Activated T-cell treated with anti-CD3 and anti-CD28 coated beads, Interleukin-2, amount 50 U/mL, for 4 hours (primary cell): Measurements from ENCODE around the gene MAP1S. TPM values are rescaled to one million over a fixed set of nuclear protein-coding genes. Genes with fewer than 3 reads are reported as not detected.
"Not testable (repeated sequence)": the region's sequence is repeated elsewhere in the genome, so short reads cannot be mapped to it uniquely, and the experiment has no call there.

Source experiments
- ATAC-seq, 2 donors: fragments of 200-7000 bp; cut with Tn5 transposase; one replicate each; pipeline ENCODE4 v1.10.0; 2021
- DNase-seq: peaks from one replicate; pipeline ENCODE4 v3.0.0-alpha.2; 2020
- H3K27me3 Mint-ChIP-seq: one replicate; pipeline ENCODE4 v1.8.0; 2021; ENCODE audit warnings: low read depth, mixed read lengths
- H3K36me3 Mint-ChIP-seq: one replicate; pipeline ENCODE4 v1.8.0; 2022; ENCODE audit warnings: mixed read lengths; ENCODE audit not compliant: insufficient read depth
- H3K4me1 Mint-ChIP-seq: one replicate; pipeline ENCODE4 v1.8.0; 2021; ENCODE audit warnings: low read depth, mixed read lengths
- H3K4me3 Mint-ChIP-seq: one replicate; pipeline ENCODE4 v1.8.0; 2021; ENCODE audit warnings: mild to moderate bottlenecking, moderate library complexity, mixed read lengths
- H3K9me3 Mint-ChIP-seq: one replicate; pipeline ENCODE4 v1.8.0; 2021; ENCODE audit warnings: mixed read lengths
- total RNA-seq, 3 donors: library from RNA; stranded (reverse); gene quantifications; one replicate each; pipeline ENCODE4 v1.2.1, GENCODE V29; 2021

The MAP1S gene
- total RNA-seq, 3 donors from 2014 or later, result 75.7 to 81.4 (median 79.3) TPM

GRCh38 chr19:17757125-17757524, 37.8 kb downstream of the MAP1S start:
- ATAC-seq, result no peak
- H3K27me3 Mint-ChIP-seq, result no peaks in the 10 kb centered on the region
- H3K36me3 Mint-ChIP-seq, result peaks cover 25% of the 10 kb centered on the region
- H3K4me3 Mint-ChIP-seq, result no peak overlapping the region
- H3K4me1 Mint-ChIP-seq, result peaks cover 23% of the 10 kb centered on the region
- no peak for DNase-seq
- H3K9me3 Mint-ChIP-seq, result no peaks in the 10 kb centered on the region

- ATAC-seq (no peak), DNase-seq (no peak)
- Mint-ChIP-seq H3K27me3 (no peaks in the 10 kb centered on the region), H3K9me3 (no peaks in the 10 kb centered on the region), H3K4me1 (peaks cover 23% of the 10 kb centered on the region), H3K4me3 (no peak overlapping the region), H3K36me3 (peaks cover 34% of the 10 kb centered on the region)
Measured at GRCh38 chr19:17758515-17758914, 39.2 kb downstream of the MAP1S start.

GRCh38 chr19:17761148-17761547, 41.9 kb downstream of the MAP1S start:
- ATAC-seq (no peak), DNase-seq (no peak)
- Mint-ChIP-seq H3K4me1 (peaks cover 8% of the 10 kb centered on the region), H3K9me3 (no peaks in the 10 kb centered on the region), H3K4me3 (no peak overlapping the region), H3K27me3 (no peaks in the 10 kb centered on the region), H3K36me3 (peaks cover 37% of the 10 kb centered on the region)

- H3K4me1 Mint-ChIP-seq, result peaks cover 6% of the 10 kb centered on the region
- DNase-seq, result no peak
Measured at GRCh38 chr19:17762505-17763229, 43.4 kb downstream of the MAP1S start.

GRCh38 chr19:17764348-17764747, 45.1 kb downstream of the MAP1S start:
- no peak for DNase-seq
- peaks cover 38% of the 10 kb centered on the region for H3K36me3 Mint-ChIP-seq
- no peaks in the 10 kb centered on the region for H3K9me3 Mint-ChIP-seq
- H3K4me1 Mint-ChIP-seq, result peaks cover 6% of the 10 kb centered on the region
- no peak for ATAC-seq
- H3K4me3 Mint-ChIP-seq, result no peak overlapping the region
- H3K27me3 Mint-ChIP-seq, result no peaks in the 10 kb centered on the region

More at GRCh38 chr19:17762505-17763229, 43.4 kb downstream of the MAP1S start:
- ATAC-seq, result no peak
- no peak overlapping the region for H3K4me3 Mint-ChIP-seq
- H3K36me3 Mint-ChIP-seq, result peaks cover 40% of the 10 kb centered on the region
- no peaks in the 10 kb centered on the region for H3K9me3 Mint-ChIP-seq
- no peaks in the 10 kb centered on the region for H3K27me3 Mint-ChIP-seq

- H3K4me1 Mint-ChIP-seq, result peaks cover 6% of the 10 kb centered on the region
- no peaks in the 10 kb centered on the region for H3K27me3 Mint-ChIP-seq
- peaks cover 37% of the 10 kb centered on the region for H3K36me3 Mint-ChIP-seq
- H3K4me3 Mint-ChIP-seq, result no peak overlapping the region
- ATAC-seq (no peak), DNase-seq (no peak)
- H3K9me3 Mint-ChIP-seq, result no peaks in the 10 kb centered on the region
Measured at GRCh38 chr19:17765069-17765618, 45.9 kb downstream of the MAP1S start.

- H3K36me3 Mint-ChIP-seq, result peaks cover 28% of the 10 kb centered on the region
- no peak overlapping the region for H3K4me3 Mint-ChIP-seq
- peak in 1 of 2 donors; percentile 40 for ATAC-seq
Measured at GRCh38 chr19:17766543-17767131, 47.4 kb downstream of the MAP1S start.

GRCh38 chr19:17767559-17767958, 48.3 kb downstream of the MAP1S start:
- H3K4me1 Mint-ChIP-seq, result peaks cover 5% of the 10 kb centered on the region
- H3K36me3 Mint-ChIP-seq, result peaks cover 30% of the 10 kb centered on the region
- ATAC-seq, result no peak
- H3K4me3 Mint-ChIP-seq, result no peak overlapping the region
- no peak for DNase-seq
- no peaks in the 10 kb centered on the region for H3K9me3 Mint-ChIP-seq
- H3K27me3 Mint-ChIP-seq, result no peaks in the 10 kb centered on the region

More at GRCh38 chr19:17766543-17767131, 47.4 kb downstream of the MAP1S start:
- DNase-seq, result peak; percentile 32
- no peaks in the 10 kb centered on the region for H3K27me3 Mint-ChIP-seq
- no peaks in the 10 kb centered on the region for H3K9me3 Mint-ChIP-seq
- H3K4me1 Mint-ChIP-seq, result peaks cover 5% of the 10 kb centered on the region

GRCh38 chr19:17770613-17771012, 51.3 kb downstream of the MAP1S start:
- ATAC-seq (no peak), DNase-seq (no peak)
- H3K36me3 Mint-ChIP-seq, result peaks cover 25% of the 10 kb centered on the region

GRCh38 chr19:17772172-17772571, 52.9 kb downstream of the MAP1S start:
- peak; percentile 51 to 63 for ATAC-seq
- DNase-seq, result no peak
- H3K27me3 Mint-ChIP-seq, result no peaks in the 10 kb centered on the region
- H3K9me3 Mint-ChIP-seq, result no peaks in the 10 kb centered on the region
- no peak overlapping the region for H3K4me3 Mint-ChIP-seq
- peaks cover 10% of the 10 kb centered on the region for H3K4me1 Mint-ChIP-seq
- peaks cover 25% of the 10 kb centered on the region for H3K36me3 Mint-ChIP-seq

More at GRCh38 chr19:17770613-17771012, 51.3 kb downstream of the MAP1S start:
- Mint-ChIP-seq H3K9me3 (no peaks in the 10 kb centered on the region), H3K27me3 (no peaks in the 10 kb centered on the region), H3K4me1 (peaks cover 3% of the 10 kb centered on the region), H3K4me3 (no peak overlapping the region)

GRCh38 chr19:17775245-17775927, 56.1 kb downstream of the MAP1S start:
- Mint-ChIP-seq H3K27me3 (no peaks in the 10 kb centered on the region), H3K36me3 (peaks cover 24% of the 10 kb centered on the region), H3K4me1 (peaks cover 12% of the 10 kb centered on the region), H3K4me3 (no peak overlapping the region), H3K9me3 (no peaks in the 10 kb centered on the region)
- ATAC-seq (no peak), DNase-seq (peak; percentile 29)

- no peak for ATAC-seq
- no peak for DNase-seq
- Mint-ChIP-seq H3K36me3 (peaks cover 24% of the 10 kb centered on the region), H3K9me3 (no peaks in the 10 kb centered on the region), H3K27me3 (no peaks in the 10 kb centered on the region), H3K4me1 (peaks cover 12% of the 10 kb centered on the region), H3K4me3 (no peak overlapping the region)
Measured at GRCh38 chr19:17775991-17776803, 56.9 kb downstream of the MAP1S start.

GRCh38 chr19:17777840-17778239, 58.6 kb downstream of the MAP1S start:
- H3K27me3 Mint-ChIP-seq, H3K9me3 Mint-ChIP-seq, ATAC-seq, DNase-seq, H3K4me3 Mint-ChIP-seq: not testable (repeated sequence)
- H3K4me1 Mint-ChIP-seq, result peaks cover 12% of the 10 kb centered on the region
- H3K36me3 Mint-ChIP-seq, result peaks cover 24% of the 10 kb centered on the region
